Occipital lobe (tissue), 2 donors: Measurements from ENCODE around the gene IFNL3. TPM values are rescaled to one million over a fixed set of nuclear protein-coding genes. Genes with fewer than 3 reads are reported as not detected.
"Not testable (repeated sequence)": the region's sequence is repeated elsewhere in the genome, so short reads cannot be mapped to it uniquely, and the experiment has no call there.

Experiments used
- DNase-seq: peaks from one replicate; lab custom pipeline; 2025; lab: John Stamatoyannopoulos, UW
- total RNA-seq: library from RNA; depleted of rRNA; stranded (reverse); fragments of >200 nt; gene quantifications from one replicate; pipeline ENCODE4 v1.2.3, GENCODE V29; 2014

Gene IFNL3
- total RNA-seq, result not detected

DNA sequence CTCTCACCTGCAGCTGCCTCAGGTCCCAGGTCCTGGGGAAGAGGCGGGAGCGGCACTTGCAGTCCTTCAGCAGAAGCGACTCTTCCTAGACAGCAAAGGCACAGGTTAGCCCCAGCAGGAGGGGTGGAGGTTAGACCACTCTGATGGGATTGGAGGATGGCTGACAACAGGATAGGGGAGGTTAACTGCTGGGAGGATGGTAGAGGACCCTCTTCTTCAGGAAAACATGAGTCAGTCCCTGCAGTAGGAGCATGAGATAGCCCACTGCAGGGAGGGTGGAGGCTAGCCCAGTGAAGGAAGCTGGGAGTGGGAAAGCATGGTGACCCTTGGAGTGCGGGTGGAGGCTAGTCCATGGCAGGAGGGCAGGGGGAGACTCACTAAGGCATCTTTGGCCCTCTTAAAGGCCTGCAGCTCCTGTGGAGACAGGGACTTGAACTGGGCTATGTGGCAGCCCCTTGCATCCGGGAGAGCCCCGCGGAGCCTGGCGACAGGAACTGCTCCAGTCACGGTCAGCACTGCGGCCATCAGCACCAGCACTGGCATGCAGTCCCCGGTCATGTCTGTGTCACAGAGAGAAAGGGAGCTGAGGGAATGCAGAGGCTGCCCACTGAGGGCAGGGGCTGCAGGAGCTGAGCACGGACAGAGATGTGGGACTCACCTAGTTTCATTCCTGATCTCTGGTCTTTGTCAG lies at the start of gene IFNL3:
IFNL3 (minus strand) TSS at position 597 of the 691 bp plus-strand sequence; CDS start at position 558, 39 bp downstream.
- not testable (repeated sequence) for DNase-seq

DNA sequence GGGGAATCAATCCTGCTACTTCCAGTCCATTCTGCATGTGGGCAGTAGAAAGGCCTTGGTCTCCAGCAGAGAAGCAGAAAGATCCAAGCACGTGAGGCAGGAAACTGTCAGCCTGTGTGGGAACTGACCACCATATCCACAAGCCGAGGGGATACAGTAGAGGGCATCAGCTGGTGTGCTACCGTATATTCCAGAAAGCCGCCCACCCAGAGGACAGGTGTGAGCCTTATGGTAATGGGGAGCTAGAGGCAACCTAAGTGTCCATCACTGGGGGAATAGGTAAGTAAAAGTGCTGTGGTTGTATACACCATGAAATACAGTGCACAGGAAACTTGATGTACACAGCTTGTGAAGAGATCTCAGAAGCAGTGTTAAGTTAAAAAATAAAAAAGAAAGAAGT lies 48.6 kb upstream of the IFNL3 start:
- no peak for DNase-seq

DNA sequence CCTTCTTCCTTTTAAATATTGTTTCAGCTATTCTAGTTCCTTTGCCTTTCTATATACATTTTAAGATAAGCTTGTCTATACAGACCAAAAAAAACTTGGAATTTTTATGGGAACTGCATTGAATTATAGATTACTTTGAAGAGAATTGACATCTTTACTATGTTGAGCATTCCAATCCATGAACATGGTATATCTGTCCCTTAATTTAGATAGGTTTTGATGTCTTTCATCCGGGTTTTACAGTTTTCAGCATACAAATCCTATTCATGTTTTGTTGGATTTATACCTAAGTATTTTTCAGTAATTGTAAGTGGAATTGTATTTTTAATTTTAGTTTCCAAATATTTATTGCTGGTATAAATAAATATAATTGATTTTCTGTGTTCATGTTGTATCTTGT lies 39.2 kb upstream of the IFNL3 start:
- DNase-seq, result no peak

DNA sequence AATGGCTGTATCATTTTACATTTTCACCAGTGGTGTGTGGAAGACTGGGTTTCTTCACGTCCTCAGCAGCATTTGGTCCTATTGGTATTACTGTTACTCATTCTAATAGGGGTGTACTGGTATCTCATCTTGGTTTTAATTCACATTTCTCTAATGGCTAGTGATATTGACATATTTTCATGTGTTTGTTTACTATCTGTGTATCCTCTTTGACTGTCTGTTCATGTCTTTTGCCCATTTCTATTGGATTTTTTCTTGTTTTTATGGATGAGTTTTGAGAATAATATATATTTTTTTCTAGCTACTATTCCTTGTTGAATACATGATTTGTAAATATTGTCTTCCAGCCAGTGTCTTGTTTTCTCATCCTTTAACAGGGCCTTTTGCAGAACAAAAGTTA lies 37.2 kb upstream of the IFNL3 start:
- DNase-seq, result no peak

DNA sequence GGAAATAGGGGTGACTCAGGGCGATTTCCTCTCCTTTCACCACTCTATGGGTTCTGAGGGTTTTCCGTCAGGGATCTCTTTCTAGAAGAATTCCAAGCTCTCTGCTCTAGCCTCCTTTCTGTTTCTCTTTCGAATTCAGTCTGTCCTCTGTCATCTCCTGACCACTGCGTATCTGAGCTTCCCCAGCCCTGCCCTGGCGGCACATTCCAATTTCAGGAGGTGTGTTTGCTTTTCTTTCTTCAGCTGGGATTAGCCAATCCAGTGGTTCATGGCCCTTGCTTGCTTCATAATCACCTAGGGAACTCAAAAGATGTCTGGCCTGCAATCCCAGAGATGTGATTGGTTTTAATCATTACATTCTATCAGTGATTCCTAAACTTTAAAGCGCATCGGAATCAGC lies 32.8 kb upstream of the IFNL3 start:
- no peak for DNase-seq

DNA sequence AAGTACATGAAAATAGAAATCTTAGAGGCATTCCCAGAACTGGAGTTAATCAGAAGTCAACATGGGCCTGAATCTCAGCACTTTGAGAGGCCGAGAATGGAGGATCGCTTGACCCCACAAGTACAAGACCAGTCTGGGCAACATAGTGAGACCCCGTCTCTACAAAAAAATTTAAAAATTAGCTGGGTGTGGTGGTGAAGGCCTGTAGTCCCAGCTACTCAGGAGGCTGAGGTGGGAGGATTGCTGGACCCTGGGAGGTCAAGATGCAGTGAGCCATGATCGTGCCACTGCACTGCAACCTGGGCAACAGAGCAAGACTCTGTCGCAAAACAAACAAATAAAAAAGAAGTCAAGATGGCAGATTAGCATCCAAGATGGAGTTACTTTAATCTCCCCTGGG lies 31.9 kb upstream of the IFNL3 start:
- no peak for DNase-seq

DNA sequence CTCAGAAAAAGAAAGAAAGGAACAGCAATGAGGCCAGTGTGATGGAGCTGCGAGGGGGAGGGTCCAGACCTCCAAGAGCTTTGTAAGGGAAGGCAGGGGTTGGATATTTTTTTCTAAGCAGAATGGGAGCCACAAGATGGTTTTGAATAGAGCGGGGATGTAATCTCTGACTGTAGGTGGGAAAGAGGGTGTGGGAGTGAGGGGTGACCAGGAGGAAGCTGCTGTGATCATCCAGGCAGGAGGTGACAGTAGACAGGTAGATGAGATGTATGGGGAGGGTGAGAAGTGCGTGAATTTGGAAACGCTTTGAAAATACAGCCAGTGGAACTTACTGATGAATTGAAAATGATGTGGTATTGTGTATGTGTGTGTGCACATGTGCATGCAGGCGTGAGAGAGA lies 30.8 kb upstream of the IFNL3 start:
- DNase-seq, result no peak

DNA sequence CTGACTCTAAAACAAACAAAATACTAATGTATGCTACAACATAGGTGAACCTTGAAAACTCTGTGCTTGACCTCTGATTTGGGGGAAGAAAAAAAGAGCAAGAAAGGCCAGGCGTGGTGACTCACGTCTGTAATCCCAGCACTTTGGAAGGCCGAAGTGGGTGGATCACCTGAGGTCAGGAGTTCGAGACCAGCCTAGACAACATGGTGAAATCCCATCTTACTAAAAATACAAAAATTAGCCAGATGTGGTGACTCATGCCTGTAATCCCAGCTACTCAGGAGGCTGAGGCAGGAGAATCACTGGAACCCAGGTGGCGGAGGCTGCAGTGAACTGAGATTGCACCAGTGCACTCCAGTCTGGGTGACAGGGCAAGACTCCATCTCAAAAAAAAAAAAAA lies 29.1 kb upstream of the IFNL3 start:
- not testable (repeated sequence) for DNase-seq

DNA sequence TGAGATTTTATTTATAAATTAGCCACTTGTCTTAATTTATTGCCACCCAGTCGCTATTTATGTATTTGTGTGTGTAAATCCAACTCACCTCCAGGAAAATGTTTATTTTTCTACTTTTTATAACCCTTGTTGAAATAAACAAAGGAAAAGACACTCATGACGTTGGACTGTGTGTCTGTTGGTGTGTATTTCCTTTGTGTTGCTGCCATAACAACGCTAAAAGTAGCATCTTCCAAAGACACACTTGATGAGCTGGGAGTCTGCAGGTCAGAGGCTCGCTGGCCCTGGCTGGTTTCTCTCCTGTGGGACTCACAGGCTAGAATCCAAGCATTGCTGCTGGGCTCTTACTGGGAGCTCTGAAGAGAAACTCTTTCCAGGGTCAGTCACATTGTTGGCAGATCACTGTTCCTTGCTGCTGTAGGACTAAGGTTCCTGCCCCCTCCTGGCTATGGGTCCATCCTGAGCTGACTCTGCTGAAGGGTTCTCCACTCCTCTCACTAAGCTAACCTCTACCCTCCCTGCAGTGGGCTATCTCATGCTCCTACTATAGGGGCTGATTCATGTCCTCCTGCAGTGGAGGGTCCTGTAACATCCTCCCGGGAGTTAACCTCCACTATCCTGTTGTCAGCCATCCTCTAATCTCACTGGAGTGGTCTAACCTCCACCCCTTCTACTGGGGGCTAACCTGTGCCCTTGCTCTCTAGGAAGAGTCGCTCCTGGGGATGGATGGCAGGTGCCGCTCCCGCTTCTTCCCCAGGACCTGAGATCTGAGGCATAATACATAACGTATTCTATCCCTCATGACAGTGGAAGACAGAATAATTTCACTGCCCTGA lies 25.4 kb upstream of the IFNL3 start:
- DNase-seq, result no peak

DNA sequence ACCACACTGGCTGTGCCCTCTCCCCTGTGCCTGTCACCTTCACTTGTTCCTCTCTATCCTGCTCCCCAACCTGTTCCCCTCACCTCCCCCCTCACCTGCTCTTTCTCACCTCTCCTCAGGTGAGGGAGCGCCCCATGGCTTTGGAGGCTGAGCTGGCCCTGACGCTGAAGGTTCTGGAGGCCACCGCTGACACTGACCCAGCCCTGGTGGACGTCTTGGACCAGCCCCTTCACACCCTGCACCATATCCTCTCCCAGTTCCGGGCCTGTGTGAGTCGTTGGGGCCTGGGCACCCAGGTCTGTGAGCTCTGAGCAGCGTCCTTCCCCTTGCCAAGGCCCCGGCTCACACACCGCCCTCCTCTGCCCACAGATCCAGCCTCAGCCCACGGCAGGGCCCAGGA lies 24.6 kb upstream of the IFNL3 start:
- not testable (repeated sequence) for DNase-seq

DNA sequence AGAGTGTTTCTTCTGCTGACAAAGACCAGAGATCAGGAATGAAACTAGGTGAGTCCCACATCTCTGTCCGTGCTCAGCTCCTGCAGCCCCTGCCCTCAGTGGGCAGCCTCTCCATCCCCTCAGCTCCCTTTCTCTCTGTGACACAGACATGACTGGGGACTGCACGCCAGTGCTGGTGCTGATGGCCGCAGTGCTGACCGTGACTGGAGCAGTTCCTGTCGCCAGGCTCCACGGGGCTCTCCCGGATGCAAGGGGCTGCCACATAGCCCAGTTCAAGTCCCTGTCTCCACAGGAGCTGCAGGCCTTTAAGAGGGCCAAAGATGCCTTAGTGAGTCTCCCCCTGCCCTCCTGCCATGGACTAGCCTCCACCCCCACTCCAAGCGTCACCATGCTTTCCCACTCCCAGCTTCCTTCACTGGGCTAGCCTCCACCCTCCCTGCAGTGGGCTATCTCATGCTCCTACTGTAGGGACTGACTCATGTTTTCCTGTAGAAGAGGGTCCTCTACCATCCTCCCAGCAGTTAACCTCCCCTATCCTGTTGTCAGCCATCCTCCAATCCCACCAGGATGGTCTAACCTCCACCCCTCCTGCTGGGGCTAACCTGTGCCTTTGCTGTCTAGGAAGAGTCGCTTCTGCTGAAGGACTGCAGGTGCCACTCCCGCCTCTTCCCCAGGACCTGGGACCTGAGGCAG lies 23.9 kb upstream of the IFNL3 start:
- not testable (repeated sequence) for DNase-seq

DNA sequence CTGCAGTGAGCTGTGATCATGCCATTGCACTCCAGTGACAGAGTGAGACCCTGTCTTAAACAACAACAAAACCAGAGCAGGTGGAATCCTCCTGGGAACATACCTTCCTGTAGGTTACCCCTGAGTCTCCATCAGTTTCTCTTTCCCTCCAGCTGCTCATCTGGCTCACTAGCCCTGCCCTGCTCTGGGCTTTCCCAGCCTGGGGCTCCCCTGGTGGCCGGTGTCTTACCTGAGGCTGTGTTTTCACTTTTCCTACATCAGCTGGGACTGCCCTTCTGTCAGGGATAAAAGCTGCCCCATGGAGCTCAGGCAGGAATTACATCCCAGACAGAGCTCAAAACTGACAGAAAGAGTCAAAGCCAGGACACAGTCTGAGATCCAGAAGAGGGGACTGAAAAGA lies 23.3 kb upstream of the IFNL3 start, which contains the start of gene IFNL2:
IFNL2 (plus strand) TSS at position 312 of the 400 bp plus-strand sequence. CDS start 173 bp downstream, outside the sequence.
- not testable (repeated sequence) for DNase-seq

DNA sequence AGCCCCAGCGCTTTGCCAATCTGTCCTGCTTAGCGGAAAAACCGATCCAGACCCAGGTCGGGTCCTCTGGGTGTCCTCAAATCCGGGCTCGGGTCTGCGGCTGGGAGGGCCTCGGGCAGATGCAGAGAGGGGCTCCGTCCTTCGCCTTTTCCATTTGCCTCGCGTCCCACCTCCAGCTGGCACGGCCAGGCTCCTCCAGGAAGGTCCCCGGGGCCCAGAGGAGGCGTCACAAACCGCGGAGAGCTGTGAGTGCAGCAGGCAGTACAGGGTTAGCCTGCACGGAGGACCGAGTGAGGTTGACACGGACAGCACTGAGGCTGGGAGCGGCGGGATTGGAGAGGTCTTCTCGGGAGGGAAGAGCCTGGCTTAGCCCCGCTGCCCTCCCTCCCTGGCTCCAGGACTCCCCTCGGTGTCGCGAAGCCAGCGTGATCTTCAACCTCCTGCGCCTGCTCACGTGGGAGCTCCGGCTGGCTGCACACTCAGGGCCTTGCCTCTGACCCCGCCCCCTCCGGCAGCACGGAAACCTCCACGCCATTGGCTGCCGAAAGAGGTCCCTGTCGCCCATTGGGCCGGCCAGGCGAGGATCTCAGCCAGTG lies 20.6 kb upstream of the IFNL3 start:
- no peak for DNase-seq

DNA sequence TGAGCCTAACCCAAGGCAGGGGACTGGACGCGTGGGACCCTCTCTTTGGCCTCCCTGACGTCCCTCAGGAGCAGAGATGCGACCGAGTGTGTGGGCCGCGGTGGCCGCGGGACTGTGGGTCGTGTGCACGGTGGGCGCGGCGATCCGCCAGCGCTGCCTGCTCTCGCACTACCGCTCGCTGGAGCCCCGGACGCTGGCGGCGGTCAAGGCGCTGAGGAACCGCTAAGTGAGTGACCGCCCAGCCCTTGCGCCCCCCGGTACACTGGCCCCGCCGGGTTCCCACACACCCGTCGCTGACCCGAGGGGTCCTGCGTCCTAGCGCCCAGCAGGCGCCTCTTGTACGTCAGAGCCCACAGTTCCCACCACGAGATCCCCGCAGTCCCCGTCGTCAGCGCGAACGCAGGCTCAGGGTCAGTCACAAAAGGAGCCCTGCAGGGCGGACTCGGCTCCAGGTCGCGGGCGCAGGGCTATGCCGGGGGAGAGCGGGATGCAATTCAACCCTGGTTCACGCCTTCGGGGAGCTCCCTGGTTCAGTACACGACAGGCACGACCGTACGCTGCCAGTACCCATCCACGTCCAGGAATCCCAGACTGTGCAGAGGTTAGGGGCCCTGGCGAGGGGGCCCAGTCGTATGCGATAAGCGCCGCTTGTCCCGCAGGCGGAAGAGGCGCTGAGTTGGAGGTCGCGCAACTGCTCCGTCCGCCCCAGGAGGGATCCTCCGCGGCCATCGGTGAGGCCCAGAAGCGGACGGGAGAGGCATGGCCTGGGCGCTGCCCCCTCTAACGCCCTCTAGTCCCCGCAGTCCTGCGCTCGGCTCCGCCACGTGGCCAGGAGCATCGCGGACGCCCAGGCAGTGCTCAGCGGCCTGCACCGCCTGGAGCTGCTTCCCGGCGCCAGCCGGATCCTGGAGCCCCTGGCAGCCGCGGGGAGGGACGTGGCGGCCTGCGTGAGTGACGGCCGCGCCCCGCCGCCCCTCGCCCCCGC lies 19.8 kb upstream of the IFNL3 start:
- DNase-seq, result no peak

DNA sequence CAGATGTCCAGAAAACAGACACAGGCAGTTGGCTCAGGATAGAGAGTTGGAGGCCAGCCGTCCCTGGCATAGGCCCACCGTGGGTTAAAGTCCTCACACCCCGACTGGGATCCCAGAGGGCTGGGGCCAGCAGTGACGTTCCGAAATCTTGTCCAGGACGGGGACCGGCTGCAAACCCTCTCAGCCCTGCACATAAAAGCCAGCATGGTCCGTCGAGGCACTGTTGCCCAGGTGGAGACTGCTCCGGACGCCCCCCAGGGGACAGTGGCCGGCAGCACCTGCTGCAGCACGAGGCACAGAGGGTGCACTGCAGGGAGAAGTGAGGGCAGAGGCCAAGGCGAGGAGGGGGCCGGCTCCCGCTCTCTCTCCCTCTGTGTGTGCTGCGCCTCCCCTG lies 19.1 kb upstream of the IFNL3 start:
- DNase-seq, result no peak

DNA sequence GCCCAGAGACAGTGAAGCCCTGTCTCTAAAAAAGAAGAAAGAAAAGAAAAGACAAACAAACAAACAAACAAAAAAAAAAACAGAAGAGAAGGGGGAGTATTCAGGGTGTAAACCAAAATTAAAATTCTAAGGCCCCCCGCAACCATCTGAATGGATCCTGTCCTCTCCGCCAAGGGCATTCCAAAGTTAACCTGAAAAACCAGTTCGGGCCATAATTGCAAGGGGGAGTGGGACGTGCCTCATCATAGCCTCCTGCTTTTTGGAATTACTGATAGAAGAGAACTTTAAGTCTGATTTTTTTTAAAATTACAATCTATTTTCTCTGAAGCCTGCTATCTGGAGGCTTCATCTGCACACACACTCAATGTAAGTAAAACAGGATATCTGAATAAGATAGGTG lies 17.7 kb upstream of the IFNL3 start:
- no peak for DNase-seq

DNA sequence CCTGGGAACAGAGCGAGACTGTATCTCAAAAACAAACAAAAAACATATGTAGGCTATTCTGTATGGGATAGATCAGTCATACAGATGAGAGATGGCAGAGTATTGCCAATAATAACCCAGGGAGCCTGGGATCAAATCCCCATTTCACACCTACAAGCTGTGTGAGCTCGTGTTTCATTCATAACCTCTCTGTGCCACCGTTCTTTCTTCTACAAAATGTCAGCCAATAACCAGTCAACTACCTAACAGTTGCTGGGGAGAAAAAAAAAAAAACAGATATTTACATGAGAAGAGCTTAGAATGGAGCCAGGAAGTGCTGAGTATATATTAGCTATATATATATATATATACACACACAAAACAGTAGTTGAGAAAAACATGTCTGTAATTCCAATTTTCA lies 16.9 kb upstream of the IFNL3 start:
- no peak for DNase-seq

DNA sequence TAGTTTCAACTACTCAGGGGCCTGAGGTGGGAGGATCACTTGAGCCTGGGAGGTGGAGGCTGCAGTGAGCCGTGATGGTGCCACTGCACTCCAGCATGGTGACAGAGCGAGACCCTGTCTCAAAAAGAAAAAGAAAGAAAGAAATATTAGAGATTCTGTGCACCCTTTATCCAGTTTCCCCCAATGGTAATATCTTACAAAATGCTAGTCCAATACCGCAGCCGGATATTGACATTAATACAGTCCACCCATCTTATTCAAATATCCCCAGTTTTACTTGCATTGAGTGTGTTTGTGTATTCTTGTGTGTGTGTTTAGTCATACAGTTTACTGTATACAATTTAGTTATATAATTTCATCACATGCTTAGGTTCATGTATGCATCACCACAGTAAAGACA lies 12.4 kb upstream of the IFNL3 start:
- DNase-seq, result no peak

DNA sequence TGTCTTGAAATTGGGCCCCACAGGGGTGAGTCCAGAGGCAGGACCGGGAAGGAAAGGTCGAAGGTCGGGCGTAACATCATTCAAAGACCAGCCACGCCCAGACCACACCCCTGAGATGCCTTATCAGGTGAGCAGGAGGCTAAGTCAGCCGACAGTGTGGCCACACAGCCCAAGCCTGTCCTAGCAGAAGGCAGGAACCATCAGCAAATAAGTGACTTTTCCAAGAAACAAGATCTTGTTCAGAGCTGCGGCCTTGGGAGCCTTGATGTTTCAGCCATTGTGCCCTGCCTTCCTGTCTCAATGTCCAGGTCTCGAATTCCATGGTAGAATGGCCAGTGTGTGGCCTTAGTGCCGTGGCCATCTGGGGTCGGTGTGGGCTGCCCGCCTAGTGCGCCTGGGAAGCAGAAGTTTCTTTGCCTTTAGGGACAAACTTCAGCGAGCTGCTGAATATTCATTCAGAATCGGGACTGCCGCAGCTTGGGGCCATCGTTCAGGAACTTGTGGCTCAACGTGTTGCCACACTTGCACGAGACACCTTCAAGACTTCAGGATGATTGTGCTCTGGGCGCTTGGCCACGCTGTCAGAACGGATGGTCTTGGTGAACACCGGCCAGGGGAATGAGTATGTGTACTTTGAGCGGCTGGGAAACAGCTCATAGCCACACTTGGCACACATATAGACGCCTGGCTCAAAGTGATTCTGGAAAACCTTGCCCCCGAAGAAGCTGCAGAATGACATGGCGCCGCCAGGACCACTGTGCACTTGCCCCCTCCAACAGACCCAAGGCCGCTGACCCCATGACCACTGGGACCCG lies 9.9 kb upstream of the IFNL3 start:
- DNase-seq, result no peak
